GM19328 (cell line): ENCODE measurements around the gene TOM1.

ENCODE experiments used
- ATAC-seq: cut with Tn5 transposase; IDR thresholded peaks from one replicate; pipeline ENCODE4 v1.9.1; 2021; ENCODE audit warnings: mild to moderate bottlenecking, moderate library complexity; ENCODE audit not compliant: unreplicated experiment

The TOM1 gene

DNA sequence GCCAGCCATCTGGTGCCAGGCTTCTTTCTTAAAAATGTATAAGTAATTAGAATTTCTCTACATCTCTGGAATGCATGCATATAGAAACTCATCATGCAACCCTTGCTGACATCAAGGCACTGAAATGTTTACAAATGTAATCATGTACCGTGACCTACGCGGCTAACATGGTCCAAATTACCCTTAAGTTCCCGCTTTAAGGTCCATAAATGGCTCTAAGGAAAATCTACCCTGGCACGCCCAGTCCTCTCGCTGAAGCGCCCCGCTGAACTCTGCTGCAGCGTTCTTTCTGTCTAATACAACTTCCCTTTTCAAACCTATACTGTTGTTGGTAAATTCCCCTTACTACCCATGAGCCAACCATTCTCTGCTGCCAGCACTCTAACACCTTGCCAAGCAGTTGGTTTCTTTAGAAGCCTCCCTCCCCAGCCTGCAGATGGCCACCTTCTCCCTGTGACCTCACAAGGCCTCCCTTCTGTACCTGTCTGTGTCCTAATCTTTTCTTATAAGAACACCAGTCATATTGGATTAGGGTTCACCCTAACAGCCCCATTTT is 67.7 kb downstream of the TOM1 start:
- no peak for ATAC-seq

DNA sequence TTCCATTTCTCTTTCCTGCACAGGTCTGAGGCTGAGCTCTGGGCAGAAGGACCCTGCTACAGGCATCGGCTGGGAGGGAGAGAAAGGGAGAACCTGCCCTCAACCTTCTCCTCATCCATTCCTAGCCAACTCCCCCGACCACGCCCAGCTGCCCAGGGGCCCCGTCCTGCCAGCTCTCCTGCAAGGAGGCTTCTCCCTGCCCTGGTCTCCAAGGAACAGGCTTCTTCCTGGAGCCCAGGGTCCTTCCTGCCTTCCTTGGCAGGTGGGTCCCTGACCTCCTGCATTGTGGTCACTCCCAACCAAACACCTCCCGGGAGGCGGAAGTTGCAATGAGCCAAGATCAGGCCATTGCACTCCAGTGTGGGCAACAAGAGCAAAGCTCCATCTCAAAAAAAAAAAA is 68.7 kb downstream of the TOM1 start:
- ATAC-seq, result no peak

GRCh38 chr22:35369996-35370395 is 70.3 kb downstream of the TOM1 start:
- no peak for ATAC-seq

DNA sequence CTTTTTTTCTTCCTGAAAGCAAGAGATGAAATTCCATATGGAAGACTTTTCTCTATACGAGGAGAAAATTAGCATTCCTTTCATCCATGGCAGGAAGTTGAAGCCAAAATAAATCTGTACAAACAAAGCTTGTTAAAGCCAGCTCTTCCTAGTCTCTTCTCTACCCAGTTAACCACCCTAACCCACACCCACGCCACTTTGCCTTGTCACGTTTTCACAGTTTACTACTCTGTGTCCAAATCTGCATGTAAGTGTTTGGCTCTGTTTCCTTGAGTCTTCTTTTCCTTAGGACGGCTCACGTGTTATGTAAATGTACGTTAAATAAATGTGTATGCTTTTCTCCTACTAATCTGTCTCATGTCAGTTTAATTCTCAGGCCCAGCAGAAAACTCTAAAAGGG is 74.1 kb downstream of the TOM1 start:
- ATAC-seq, result no peak

GRCh38 chr22:35375031-35375430 is 75.3 kb downstream of the TOM1 start:
- no peak for ATAC-seq

DNA sequence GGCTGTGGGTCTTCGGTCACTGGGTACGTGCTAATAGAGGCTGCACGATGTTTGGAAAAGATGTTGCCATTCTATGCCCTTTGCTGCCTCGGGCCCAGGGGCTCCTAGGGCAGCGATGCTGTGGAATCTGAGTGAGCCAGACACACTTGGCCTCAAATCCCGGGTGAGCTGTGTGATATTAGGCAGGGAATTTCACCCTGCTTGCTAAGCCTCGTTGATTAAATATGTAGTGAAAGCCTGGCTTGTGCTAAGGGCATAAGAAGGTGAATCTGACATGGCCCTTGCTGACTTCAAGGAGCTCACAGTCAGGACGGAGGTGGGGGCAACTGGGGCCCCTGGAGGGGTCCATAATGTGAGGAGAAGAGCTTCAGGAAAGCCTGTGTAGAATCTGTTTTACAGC is 75.8 kb downstream of the TOM1 start:
- ATAC-seq, result no peak

GRCh38 chr22:35376728-35377472 is 77.2 kb downstream of the TOM1 start:
- no peak for ATAC-seq

DNA sequence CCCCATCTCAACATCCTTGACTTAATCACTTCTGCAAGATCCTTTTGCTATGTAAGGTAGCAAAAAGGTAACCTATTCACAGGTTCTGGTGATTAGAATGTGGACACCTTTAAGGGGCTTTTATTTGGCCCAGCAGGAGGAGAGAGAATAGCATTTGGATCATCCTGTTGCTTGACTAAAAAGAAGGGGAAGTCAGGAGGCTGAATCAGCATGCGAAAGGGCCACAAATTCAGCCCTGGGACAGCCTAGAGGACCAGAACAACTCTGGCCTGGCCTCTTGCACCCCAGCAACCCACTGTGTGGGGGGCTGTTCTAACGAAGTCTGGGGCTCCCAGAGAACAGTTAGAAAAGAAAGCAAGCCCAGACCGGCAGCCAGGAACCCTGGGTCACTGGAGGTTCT is 78.0 kb downstream of the TOM1 start:
- ATAC-seq, result no peak

GRCh38 chr22:35378621-35379020 is 78.9 kb downstream of the TOM1 start:
- no peak for ATAC-seq

GRCh38 chr22:35379146-35379993 is 79.7 kb downstream of the TOM1 start:
- ATAC-seq, result no peak

GRCh38 chr22:35380013-35380412 is 80.3 kb downstream of the TOM1 start:
- ATAC-seq, result no peak

GRCh38 chr22:35380537-35381423 is 81.1 kb downstream of the TOM1 start, which contains the start of gene HMOX1:
Gene HMOX1 (plus strand): TSS chr22:35381096. CDS start chr22:35381174, 78 bp downstream.
- peak; percentile 57 for ATAC-seq

DNA sequence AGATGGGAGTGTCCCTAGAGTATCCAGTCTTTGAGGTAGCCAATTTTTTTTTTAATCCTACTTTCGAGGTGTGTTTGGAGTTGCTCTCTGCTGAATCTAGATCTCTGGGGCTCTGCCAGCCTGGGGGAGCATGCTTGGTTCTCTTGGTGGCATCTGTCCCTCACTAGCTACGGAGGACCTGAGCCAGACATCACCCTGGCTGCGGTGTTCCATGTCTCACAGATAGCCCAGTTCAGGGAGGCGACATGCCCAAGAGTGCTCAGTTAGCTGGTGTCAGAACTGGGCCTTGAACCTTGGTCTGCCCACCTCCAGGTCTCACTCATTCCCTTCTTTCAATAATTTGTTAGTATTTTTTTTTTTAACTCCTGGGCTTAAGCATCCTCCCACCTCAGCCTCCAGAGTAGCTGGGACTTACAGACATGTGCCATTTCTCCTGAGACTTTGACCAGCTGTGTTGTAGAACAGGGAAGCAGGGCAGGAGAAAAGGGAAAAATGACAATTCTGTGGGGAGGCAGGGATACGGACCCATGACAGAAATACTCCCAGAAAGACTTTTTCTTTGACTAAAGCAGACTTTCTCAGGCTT is 81.8 kb downstream of the TOM1 start:
- no peak for ATAC-seq

DNA sequence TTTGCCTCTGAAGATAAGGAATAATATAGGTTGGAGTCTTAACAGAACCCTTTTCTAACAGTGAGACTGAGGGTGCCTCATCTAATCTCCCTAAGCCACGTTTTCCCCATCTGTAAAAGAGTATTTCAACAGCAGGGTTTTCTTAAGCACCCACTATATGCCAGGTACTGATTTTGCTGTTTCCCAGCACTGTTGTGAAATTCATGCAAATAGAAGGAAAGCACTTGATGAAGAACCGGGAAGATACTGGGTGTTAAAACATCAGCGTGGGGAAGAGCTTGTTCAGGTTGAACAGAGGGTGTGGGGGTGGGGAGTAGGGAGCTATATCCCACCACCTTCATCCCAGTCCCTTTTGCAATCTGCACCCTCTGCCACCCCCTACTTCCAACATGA is 84.0 kb downstream of the TOM1 start:
- no peak for ATAC-seq

GRCh38 chr22:35384527-35384926 is 84.8 kb downstream of the TOM1 start:
- no peak for ATAC-seq

- no peak for ATAC-seq
Measured at GRCh38 chr22:35384975-35385588, 85.4 kb downstream of the TOM1 start.

GRCh38 chr22:35386670-35387288 is 87.1 kb downstream of the TOM1 start:
- no peak for ATAC-seq

DNA sequence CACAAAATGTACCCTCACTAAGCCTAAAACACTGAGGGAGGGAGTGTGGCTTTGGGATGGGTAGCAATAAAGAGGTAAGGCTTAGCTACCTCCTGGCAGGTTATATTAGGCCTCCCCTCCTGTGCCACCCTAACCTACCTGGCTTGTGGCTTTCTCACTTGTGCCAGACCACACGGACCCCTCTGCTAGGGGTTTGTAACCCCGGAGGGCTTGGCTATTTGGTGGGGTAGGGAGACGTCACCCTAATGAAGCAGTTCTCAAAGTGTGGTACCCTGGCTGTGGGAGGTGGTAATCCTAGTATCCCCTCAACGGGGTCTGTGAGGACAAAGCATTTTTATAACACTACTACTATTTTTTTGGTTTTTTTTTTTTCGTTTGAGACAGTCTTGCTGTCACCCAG is 91.2 kb downstream of the TOM1 start:
- no peak for ATAC-seq

GRCh38 chr22:35392357-35392756 is 92.7 kb downstream of the TOM1 start:
- ATAC-seq, result no peak
